Central memory CD4-positive, alpha-beta T cell (primary cell): ENCODE data around the gene NPEPL1.

Experiments used
- DNase-seq: peaks from one replicate; pipeline ENCODE4 v3.0.0; 2022

The NPEPL1 gene

GRCh38 chr20:58685988-58686387 lies 6.6 kb upstream of the NPEPL1 start:
- DNase-seq, result no peak

- no peak for DNase-seq
These were observed 4.2 kb upstream of the NPEPL1 start for GRCh38 chr20:58688414-58688813.

- no peak for DNase-seq
These were observed 3.8 kb upstream of the NPEPL1 start for GRCh38 chr20:58688840-58689239.

- no peak for DNase-seq
These were observed 2.0 kb upstream of the NPEPL1 start for GRCh38 chr20:58690396-58691135.

- no peak for DNase-seq
These were observed 624 bp upstream of the NPEPL1 start for GRCh38 chr20:58691773-58692578.

- peak; percentile 22 for DNase-seq
These were observed 816 bp downstream of the NPEPL1 start for GRCh38 chr20:58693226-58694006.

GRCh38 chr20:58694241-58695083 lies 1.9 kb downstream of the NPEPL1 start:
- no peak for DNase-seq

- no peak for DNase-seq
These were observed 2.6 kb downstream of the NPEPL1 start for GRCh38 chr20:58695084-58695722.

GRCh38 chr20:58695895-58696375 lies 3.3 kb downstream of the NPEPL1 start:
- DNase-seq, result no peak

- no peak for DNase-seq
These were observed 3.9 kb downstream of the NPEPL1 start for GRCh38 chr20:58696411-58696961.

- DNase-seq, result no peak
These were observed 4.7 kb downstream of the NPEPL1 start for GRCh38 chr20:58697201-58697866.

- no peak for DNase-seq
These were observed 5.5 kb downstream of the NPEPL1 start for GRCh38 chr20:58697867-58698703.

- no peak for DNase-seq
These were observed 6.4 kb downstream of the NPEPL1 start for GRCh38 chr20:58698741-58699622.

- no peak for DNase-seq
These were observed 7.1 kb downstream of the NPEPL1 start for GRCh38 chr20:58699623-58700107.

- no peak for DNase-seq
These were observed 7.7 kb downstream of the NPEPL1 start for GRCh38 chr20:58700121-58700821.

GRCh38 chr20:58700823-58701222 lies 8.2 kb downstream of the NPEPL1 start:
- no peak for DNase-seq

GRCh38 chr20:58701431-58702160 lies 9.0 kb downstream of the NPEPL1 start:
- no peak for DNase-seq
